IMR-90 (cell line): ENCODE results near the gene SLC24A3. TPM values are rescaled to one million over a fixed set of nuclear protein-coding genes. Genes with fewer than 3 reads are reported as not detected.

ENCODE experiments used
- ATAC-seq: fragments of 200-7000 bp; cut with Tn5 transposase; 2 replicates; pipeline ENCODE4 v1.9.1; 2020; ENCODE audit warnings: low read depth, mild to moderate bottlenecking, moderate library complexity
- BruUV-seq: library from RNA; stranded (reverse); fragments of 400-500 nt; replicated peaks from 2 replicates; lab custom pipeline; 2021; lab: Mats Ljungman, UMichigan
- CTCF ChIA-PET: fragments of 300-600 bp; formaldehyde crosslinking; extraction: SDS; loops from one replicate; lab custom pipeline; 2021; ENCODE audit warnings: antibody characterized with exemption; lab: Yijun Ruan, JAX
- POLR2A ChIA-PET: fragments of 300-600 bp; sonication (Branson Sonifier 250); formaldehyde crosslinking; loops from one replicate; lab custom pipeline; 2022; ENCODE audit warnings: antibody characterized with exemption; ENCODE audit not compliant: unreplicated experiment; lab: Charles Lee
- DNase-seq: peaks from one replicate; pipeline ENCODE4 v3.0.0; 2013
- H2AFZ ChIP-seq: replicated peaks from 2 replicates; pipeline ENCODE3; 2013; ENCODE audit warnings: low read length, mild to moderate bottlenecking; ENCODE audit not compliant: poor library complexity
- H2AK5ac ChIP-seq: 2 replicates; pipeline ENCODE4 v1.6.1; 2013; ENCODE audit warnings: low read depth, low read length, inconsistent platforms
- H2AK9ac ChIP-seq: replicated peaks from 2 replicates; pipeline ENCODE3; 2013; ENCODE audit warnings: mild to moderate bottlenecking, low read depth, low read length, moderate library complexity; ENCODE audit not compliant: poor library complexity
- H2BK120ac ChIP-seq: 2 replicates; pipeline ENCODE4 v1.6.1; 2013; ENCODE audit warnings: low read depth, low read length, inconsistent platforms
- H2BK15ac ChIP-seq: 3 replicates; pipeline ENCODE4 v1.6.1; 2013; ENCODE audit warnings: low read depth, low read length, inconsistent platforms
- H2BK20ac ChIP-seq: 2 replicates; pipeline ENCODE4 v1.6.1; 2013; ENCODE audit warnings: low read depth, mild to moderate bottlenecking, inconsistent platforms, low read length, moderate library complexity
- H2BK5ac ChIP-seq: 2 replicates; pipeline ENCODE4 v1.6.1; 2013; ENCODE audit warnings: mild to moderate bottlenecking, low read depth, low read length, inconsistent platforms; ENCODE audit not compliant: poor library complexity, severe bottlenecking
- H3K14ac ChIP-seq: replicated peaks from 2 replicates; pipeline ENCODE4 v1.6.1; 2013; ENCODE audit warnings: low read depth, low read length, inconsistent platforms
- H3K18ac ChIP-seq: 2 replicates; pipeline ENCODE4 v1.6.1; 2013; ENCODE audit warnings: low read depth, low read length, control low read depth
- H3K23ac ChIP-seq: 2 replicates; pipeline ENCODE4 v1.6.1; 2013; ENCODE audit warnings: low read depth, low read length, inconsistent platforms
- H3K27ac ChIP-seq: 2 replicates; pipeline ENCODE4 v1.5.1; 2013; ENCODE audit warnings: mild to moderate bottlenecking, control low read depth, low read length; ENCODE audit not compliant: insufficient read depth
- H3K27me3 ChIP-seq: 2 replicates; pipeline ENCODE4 v1.6.1; 2013; ENCODE audit warnings: low read length; ENCODE audit not compliant: control insufficient read depth, insufficient read depth
- H3K36me3 ChIP-seq: 2 replicates; pipeline ENCODE4 v1.6.1; 2013; ENCODE audit warnings: low read length, mixed read lengths; ENCODE audit not compliant: control insufficient read depth, insufficient read depth
- H3K4ac ChIP-seq: 2 replicates; pipeline ENCODE4 v1.6.1; 2013; ENCODE audit warnings: low read depth, low read length, inconsistent platforms
- H3K4me1 ChIP-seq: 2 replicates; pipeline ENCODE4 v1.6.1; 2013; ENCODE audit warnings: low read length, mixed read lengths; ENCODE audit not compliant: control insufficient read depth, insufficient read depth
- H3K4me2 ChIP-seq: 2 replicates; pipeline ENCODE4 v1.6.1; 2013; ENCODE audit warnings: low read depth, mild to moderate bottlenecking, control low read depth, low read length, moderate library complexity
- H3K4me3 ChIP-seq: 2 replicates; pipeline ENCODE4 v1.5.1; 2013; ENCODE audit warnings: low read depth, mild to moderate bottlenecking, control low read depth, low read length, moderate library complexity; ENCODE audit not compliant: insufficient read depth
- H3K56ac ChIP-seq: 2 replicates; pipeline ENCODE4 v1.6.1; 2013; ENCODE audit warnings: low read length, inconsistent platforms; ENCODE audit not compliant: insufficient read depth; ENCODE audit errors: extremely low read depth
- H3K79me1 ChIP-seq, 2 experiments: 2 replicates each; pipeline ENCODE4 v1.6.1; 2013; ENCODE audit warnings: low read length in 2 of 2, inconsistent platforms in 1 of 2, low read depth in 1 of 2
- H3K9ac ChIP-seq: 2 replicates; pipeline ENCODE4 v1.6.1; 2013; ENCODE audit warnings: low read depth, low read length, control low read depth
- H3K9me1 ChIP-seq: 2 replicates; pipeline ENCODE4 v1.6.1; 2013; ENCODE audit warnings: low read length, inconsistent platforms; ENCODE audit not compliant: insufficient read depth
- H3K9me3 ChIP-seq: 2 replicates; pipeline ENCODE4 v1.6.1; 2013; ENCODE audit warnings: low read length; ENCODE audit not compliant: control insufficient read depth, insufficient read depth
- H4K20me1 ChIP-seq: 2 replicates; pipeline ENCODE4 v1.6.1; 2013; ENCODE audit warnings: low read length, inconsistent platforms; ENCODE audit not compliant: insufficient read depth
- H4K5ac ChIP-seq: 2 replicates; pipeline ENCODE4 v1.6.1; 2013; ENCODE audit warnings: mild to moderate bottlenecking, low read depth, low read length, control low read depth
- H4K8ac ChIP-seq, 2 experiments: 2 replicates each; pipeline ENCODE4 v1.6.1; 2013; ENCODE audit warnings: low read depth in 2 of 2, low read length in 2 of 2, control low read depth in 1 of 2, inconsistent platforms in 1 of 2
- H4K91ac ChIP-seq: 2 replicates; pipeline ENCODE4 v1.6.1; 2013; ENCODE audit warnings: low read depth, low read length, inconsistent platforms; ENCODE audit not compliant: insufficient read depth
- CEBPB ChIP-seq: IDR thresholded peaks from 2 replicates; pipeline ENCODE4 v1.6.1; 2012; ENCODE audit warnings: low read depth, low read length, improper control_type of control experiment
- CHD1 ChIP-seq: IDR thresholded peaks from 2 replicates; pipeline ENCODE4 v1.6.1; 2012; ENCODE audit warnings: low read depth, low read length, improper control_type of control experiment
- CTCF ChIP-seq: conservative IDR thresholded peaks from 2 replicates; pipeline ENCODE4 v1.5.1; 2012; ENCODE audit warnings: mild to moderate bottlenecking, low read depth, low read length, improper control_type of control experiment
- ELK1 ChIP-seq: fragments of 150-350 bp; IDR thresholded peaks from 2 replicates; pipeline ENCODE4 v1.6.1; 2016; ENCODE audit warnings: low read depth, mild to moderate bottlenecking, low read length, moderate library complexity, borderline replicate concordance
- FOS ChIP-seq: fragments of 150-350 bp; IDR thresholded peaks from 2 replicates; pipeline ENCODE4 v1.6.1; 2016; ENCODE audit warnings: low read depth, low read length
- MAZ ChIP-seq: IDR thresholded peaks from 2 replicates; pipeline ENCODE4 v1.6.1; 2012; ENCODE audit warnings: low read depth, mild to moderate bottlenecking, low read length, improper control_type of control experiment, moderate library complexity, borderline replicate concordance
- POLR2A ChIP-seq: IDR thresholded peaks from 2 replicates; pipeline ENCODE4 v1.6.1; 2012; ENCODE audit warnings: mild to moderate bottlenecking, low read depth, low read length
- RCOR1 ChIP-seq: IDR thresholded peaks from 2 replicates; pipeline ENCODE4 v1.6.1; 2012; ENCODE audit warnings: mild to moderate bottlenecking, low read length, improper control_type of control experiment; ENCODE audit not compliant: insufficient replicate concordance
- RFX5 ChIP-seq: IDR thresholded peaks from 2 replicates; pipeline ENCODE4 v1.8.0; 2012; ENCODE audit warnings: low read depth, mild to moderate bottlenecking, low read length, moderate library complexity
- SMC3 ChIP-seq: fragments of 150-350 bp; IDR thresholded peaks from 2 replicates; pipeline ENCODE4 v1.6.1; 2016; ENCODE audit warnings: low read depth, mild to moderate bottlenecking, antibody characterized with exemption, low read length, moderate library complexity
- WGBS, 2 experiments: methylation state at CpG; one replicate each; pipeline versions ENCODE4 v1.1.5 to v1.1.7; 2013; ENCODE audit warnings: missing lambda C conversion rate in 2 of 2; ENCODE audit not compliant: insufficient read length in 1 of 2; ENCODE audit errors: extremely low coverage in 2 of 2; 5-methylcytosine and 5-hydroxymethylcytosine counted together
- dilution Hi-C: fragments of 300-500 bp; cut with HindIII; formaldehyde crosslinking; loops from one replicate; pipeline ENCODE4 v1.14.3; 2018; ENCODE audit warnings: low sequenced_read_pairs; ENCODE audit not compliant: unreplicated experiment
- in situ Hi-C: fragments of 300-500 bp; cut with MboI; formaldehyde crosslinking; loops from 3 replicates; pipeline ENCODE4 v1.14.3; 2019; ENCODE audit warnings: low sequenced_read_pairs, inconsistent platforms, mixed read lengths
- intact Hi-C: fragments of 100-400 bp; cut with micrococcal nuclease; formaldehyde crosslinking; loops from 2 replicates; pipeline ENCODE4 v1.10.0; 2022
- polyA plus RNA-seq, 3 experiments: library from polyadenylated mRNA; depleted of rRNA; stranded (reverse); fragments of >200 nt; gene quantifications; 2 replicates each; pipeline ENCODE4 v1.2.3, GENCODE V29; 2012; ENCODE audit warnings: low replicate concordance in 1 of 3
- total RNA-seq: library from RNA; depleted of rRNA; stranded (reverse); fragments of >200 nt; gene quantifications from 2 replicates; pipeline ENCODE4 v1.2.3, GENCODE V29; 2012

Gene SLC24A3
- total and polyA plus RNA-seq, 2 of the 4 experiments (the other 2 are of a cell fraction) = not detected

GRCh38 chr20:19181552-19181951, 30.9 kb upstream of the SLC24A3 start:
- no peak for DNase-seq
- Histone ChIP-seq H3K36me3 (no peaks in the 10 kb centered on the region), H4K91ac (no peak overlapping the region), H2AK9ac (no peak overlapping the region), H4K20me1 (no peaks in the 10 kb centered on the region), H3K4ac (no peak overlapping the region), H3K23ac (no peak overlapping the region), H3K9me1 (no peaks in the 10 kb centered on the region), H2AFZ (no peak overlapping the region), H3K4me2 (no peak overlapping the region), H2AK5ac (no peak overlapping the region), H3K27ac (no peak overlapping the region), H3K27me3 (no peaks in the 10 kb centered on the region), H3K18ac (no peak overlapping the region), H4K8ac (no peak overlapping the region), H3K4me1 (no peaks in the 10 kb centered on the region), H3K14ac (no peak overlapping the region), H2BK120ac (no peak overlapping the region), H3K79me1 (no peaks in the 10 kb centered on the region), H2BK15ac (no peak overlapping the region), H3K4me3 (no peak overlapping the region), H3K56ac (no peak overlapping the region), H3K9ac (no peak overlapping the region), H2BK20ac (no peak overlapping the region), H3K9me3 (no peaks in the 10 kb centered on the region), H4K5ac (no peak overlapping the region), H2BK5ac (no peak overlapping the region)
- in situ Hi-C loops (no loop called here), dilution Hi-C loops (no loop called here), intact Hi-C loops (no loop called here)
- WGBS, 2 experiments = 40% methylated on average over 2 of the region's 2 CpGs; no CpG with 5 or more reads in 1 of the 2 experiments
- BruUV-seq = no TSS peak
- ATAC-seq = no peak
- TF ChIP-seq RFX5 = no peak
- TF ChIP-seq RCOR1 = no peak
- TF ChIP-seq FOS = no peak
- no peak for TF ChIP-seq POLR2A
- TF ChIP-seq CTCF = no peak
- TF ChIP-seq CHD1 = no peak
- no peak for TF ChIP-seq ELK1
- TF ChIP-seq SMC3 = no peak
- TF ChIP-seq MAZ = no peak
- no peak for TF ChIP-seq CEBPB
- ChIA-PET POLR2A (no interaction called here), CTCF (no interaction called here)
